HepG2 (cell line): ENCODE data around the gene ALS2. TPM values are rescaled to one million over a fixed set of nuclear protein-coding genes. Genes with fewer than 3 reads are reported as not detected.

ENCODE experiments used
- CBX5 ChIP-seq: sonication (generic); formaldehyde crosslinking; IDR thresholded peaks from 2 replicates; pipeline ENCODE4 v1.4.0; 2020; ENCODE audit warnings: missing genetic modification reagents, borderline replicate concordance
- FOXP1 ChIP-seq, 2 experiments: fragments of 450-650 bp in 1 of 2; IDR thresholded peaks; 2 replicates each; pipeline ENCODE4 v1.6.1; 2017 to 2018; ENCODE audit warnings: antibody characterized with exemption in 1 of 2
- MXI1 ChIP-seq: IDR thresholded peaks from 3 replicates; pipeline ENCODE4 v1.6.1; 2012; ENCODE audit warnings: low read depth, low read length, inconsistent platforms, borderline replicate concordance
- NCOA1 ChIP-seq: sonication (generic); formaldehyde crosslinking; IDR thresholded peaks from 2 replicates; pipeline ENCODE4 v1.9.0; 2021; ENCODE audit warnings: missing genetic modification reagents
- NPAS2 ChIP-seq: sonication (generic); formaldehyde crosslinking; IDR thresholded peaks from 2 replicates; pipeline ENCODE4 v1.8.0; 2022; ENCODE audit warnings: mild to moderate bottlenecking, missing genetic modification reagents, borderline replicate concordance
- NR2F2 ChIP-seq: IDR thresholded peaks from 2 replicates; pipeline ENCODE4 v1.6.1; 2012; ENCODE audit warnings: low read depth, inconsistent platforms, borderline replicate concordance
- POGZ ChIP-seq: sonication (generic); formaldehyde crosslinking; IDR thresholded peaks from 2 replicates; pipeline ENCODE4 v1.4.0; 2020; ENCODE audit warnings: mild to moderate bottlenecking, missing genetic modification reagents
- RXRB ChIP-seq: IDR thresholded peaks from 2 replicates; pipeline ENCODE4 v1.6.1; 2016; ENCODE audit warnings: borderline replicate concordance, missing genetic modification reagents, missing compliant biosample characterization
- TARDBP ChIP-seq: sonication (generic); formaldehyde crosslinking; IDR thresholded peaks from 2 replicates; pipeline ENCODE4 v1.8.0; 2022; ENCODE audit warnings: mild to moderate bottlenecking, missing genetic modification reagents
- ZNF431 ChIP-seq: sonication (generic); formaldehyde crosslinking; IDR thresholded peaks from 2 replicates; pipeline ENCODE4 v1.9.0; 2022; ENCODE audit warnings: missing genetic modification reagents, low read depth, mild to moderate bottlenecking, borderline replicate concordance
- ZNF562 ChIP-seq: sonication (generic); formaldehyde crosslinking; IDR thresholded peaks from 2 replicates; pipeline ENCODE4 v1.8.0; 2022; ENCODE audit warnings: missing genetic modification reagents, borderline replicate concordance
- ZNF564 ChIP-seq: sonication (generic); formaldehyde crosslinking; IDR thresholded peaks from 2 replicates; pipeline ENCODE4 v1.8.1; 2023; ENCODE audit warnings: mild to moderate bottlenecking, missing genetic modification reagents
- ZNF782 ChIP-seq: sonication (generic); formaldehyde crosslinking; IDR thresholded peaks from 2 replicates; pipeline ENCODE4 v1.4.0; 2020; ENCODE audit warnings: missing genetic modification reagents, mild to moderate bottlenecking, borderline replicate concordance
- polyA plus RNA-seq, 8 experiments: library from polyadenylated mRNA; depleted of rRNA in 3 of 8; stranded (reverse) in 7 of 8; unstranded in 1 of 8; fragments of >200 nt; fragmentation: Illumina TruSeq in 4 of 8; extraction: Trizol in 4 of 8; gene quantifications; 2 replicates each; pipeline versions ENCODE4 v1.2.1 to v1.2.3, GENCODE V29; 2011 to 2016; ENCODE audit warnings: low read depth in 4 of 8, missing spikeins in 1 of 8, mixed read lengths in 1 of 8; ENCODE audit not compliant: insufficient read depth in 1 of 8
- total RNA-seq, 5 experiments: library from RNA; depleted of rRNA; stranded (reverse); fragments of >200 nt; fragmentation: Illumina TruSeq; extraction: Trizol; gene quantifications; 2 replicates each; pipeline ENCODE4 v1.2.3, GENCODE V29; 2016; ENCODE audit warnings: low read depth in 1 of 5
- TF ChIP-seq, protein P1 (sequence below): sonication (generic); formaldehyde crosslinking; IDR thresholded peaks from 2 replicates; pipeline ENCODE4 v1.4.0; 2020; ENCODE audit warnings: missing genetic modification reagents
- TF ChIP-seq, protein P2 (sequence below): sonication (generic); formaldehyde crosslinking; IDR thresholded peaks from 2 replicates; pipeline ENCODE4 v1.4.0; 2020; ENCODE audit warnings: mild to moderate bottlenecking, missing genetic modification reagents

ALS2 gene
- total and polyA plus RNA-seq, 2 of the 13 experiments (the other 11 are each of a cell fraction or from before 2014, with no cell fraction given) = 12.7 to 19.3 TPM

DNA sequence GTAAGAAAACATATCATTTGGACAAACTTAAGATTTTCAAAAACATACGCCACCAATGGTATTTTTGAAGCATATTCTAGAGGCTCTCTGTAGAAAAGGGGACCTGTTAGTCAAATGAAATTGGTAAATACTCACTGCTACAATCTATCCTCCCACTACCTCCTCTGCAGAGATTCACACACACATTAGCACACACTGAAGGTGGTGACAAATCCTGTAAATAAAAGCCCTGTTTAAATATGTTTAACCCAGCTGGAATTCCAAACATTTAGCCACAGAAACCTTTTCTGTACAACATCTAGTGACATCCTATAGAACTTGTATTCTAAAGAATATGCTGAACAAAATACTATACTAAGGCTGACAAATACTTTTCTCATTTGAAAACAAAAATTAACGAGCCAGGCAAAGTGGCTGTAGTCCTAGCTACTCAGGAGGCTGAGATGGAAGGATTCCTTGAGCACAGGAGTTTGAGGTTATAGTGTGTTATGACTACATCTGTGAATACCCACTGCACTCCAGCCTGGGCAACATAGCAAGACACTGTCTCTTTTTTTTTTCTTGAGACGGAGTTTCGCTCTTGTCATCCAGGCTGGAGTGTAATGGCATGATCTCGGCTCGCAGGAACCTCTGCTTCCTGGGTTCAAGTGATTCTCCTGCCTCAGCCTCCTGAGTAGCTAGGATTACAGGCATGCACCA is 25.9 kb downstream of the ALS2 start (continued):
- no peak for TF ChIP-seq ZNF431 (CRISPR knock-in tag)
- no peak for TF ChIP-seq POGZ (CRISPR knock-in tag)
- no peak for TF ChIP-seq ZNF782 (CRISPR knock-in tag)
- TF ChIP-seq, protein P1, sequence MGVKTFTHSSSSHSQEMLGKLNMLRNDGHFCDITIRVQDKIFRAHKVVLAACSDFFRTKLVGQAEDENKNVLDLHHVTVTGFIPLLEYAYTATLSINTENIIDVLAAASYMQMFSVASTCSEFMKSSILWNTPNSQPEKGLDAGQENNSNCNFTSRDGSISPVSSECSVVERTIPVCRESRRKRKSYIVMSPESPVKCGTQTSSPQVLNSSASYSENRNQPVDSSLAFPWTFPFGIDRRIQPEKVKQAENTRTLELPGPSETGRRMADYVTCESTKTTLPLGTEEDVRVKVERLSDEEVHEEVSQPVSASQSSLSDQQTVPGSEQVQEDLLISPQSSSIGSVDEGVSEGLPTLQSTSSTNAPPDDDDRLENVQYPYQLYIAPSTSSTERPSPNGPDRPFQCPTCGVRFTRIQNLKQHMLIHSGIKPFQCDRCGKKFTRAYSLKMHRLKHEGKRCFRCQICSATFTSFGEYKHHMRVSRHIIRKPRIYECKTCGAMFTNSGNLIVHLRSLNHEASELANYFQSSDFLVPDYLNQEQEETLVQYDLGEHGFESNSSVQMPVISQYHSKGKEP (CRISPR knock-in tag) = no peak
- peak; percentile 49; the same call in 1 of the 2 replicates for TF ChIP-seq RXRB (CRISPR knock-in tag)
- TF ChIP-seq MXI1 = peak; percentile 25; the same call in 1 of the 3 replicates
- no peak for TF ChIP-seq NCOA1 (CRISPR knock-in tag)
- TF ChIP-seq, protein P2, sequence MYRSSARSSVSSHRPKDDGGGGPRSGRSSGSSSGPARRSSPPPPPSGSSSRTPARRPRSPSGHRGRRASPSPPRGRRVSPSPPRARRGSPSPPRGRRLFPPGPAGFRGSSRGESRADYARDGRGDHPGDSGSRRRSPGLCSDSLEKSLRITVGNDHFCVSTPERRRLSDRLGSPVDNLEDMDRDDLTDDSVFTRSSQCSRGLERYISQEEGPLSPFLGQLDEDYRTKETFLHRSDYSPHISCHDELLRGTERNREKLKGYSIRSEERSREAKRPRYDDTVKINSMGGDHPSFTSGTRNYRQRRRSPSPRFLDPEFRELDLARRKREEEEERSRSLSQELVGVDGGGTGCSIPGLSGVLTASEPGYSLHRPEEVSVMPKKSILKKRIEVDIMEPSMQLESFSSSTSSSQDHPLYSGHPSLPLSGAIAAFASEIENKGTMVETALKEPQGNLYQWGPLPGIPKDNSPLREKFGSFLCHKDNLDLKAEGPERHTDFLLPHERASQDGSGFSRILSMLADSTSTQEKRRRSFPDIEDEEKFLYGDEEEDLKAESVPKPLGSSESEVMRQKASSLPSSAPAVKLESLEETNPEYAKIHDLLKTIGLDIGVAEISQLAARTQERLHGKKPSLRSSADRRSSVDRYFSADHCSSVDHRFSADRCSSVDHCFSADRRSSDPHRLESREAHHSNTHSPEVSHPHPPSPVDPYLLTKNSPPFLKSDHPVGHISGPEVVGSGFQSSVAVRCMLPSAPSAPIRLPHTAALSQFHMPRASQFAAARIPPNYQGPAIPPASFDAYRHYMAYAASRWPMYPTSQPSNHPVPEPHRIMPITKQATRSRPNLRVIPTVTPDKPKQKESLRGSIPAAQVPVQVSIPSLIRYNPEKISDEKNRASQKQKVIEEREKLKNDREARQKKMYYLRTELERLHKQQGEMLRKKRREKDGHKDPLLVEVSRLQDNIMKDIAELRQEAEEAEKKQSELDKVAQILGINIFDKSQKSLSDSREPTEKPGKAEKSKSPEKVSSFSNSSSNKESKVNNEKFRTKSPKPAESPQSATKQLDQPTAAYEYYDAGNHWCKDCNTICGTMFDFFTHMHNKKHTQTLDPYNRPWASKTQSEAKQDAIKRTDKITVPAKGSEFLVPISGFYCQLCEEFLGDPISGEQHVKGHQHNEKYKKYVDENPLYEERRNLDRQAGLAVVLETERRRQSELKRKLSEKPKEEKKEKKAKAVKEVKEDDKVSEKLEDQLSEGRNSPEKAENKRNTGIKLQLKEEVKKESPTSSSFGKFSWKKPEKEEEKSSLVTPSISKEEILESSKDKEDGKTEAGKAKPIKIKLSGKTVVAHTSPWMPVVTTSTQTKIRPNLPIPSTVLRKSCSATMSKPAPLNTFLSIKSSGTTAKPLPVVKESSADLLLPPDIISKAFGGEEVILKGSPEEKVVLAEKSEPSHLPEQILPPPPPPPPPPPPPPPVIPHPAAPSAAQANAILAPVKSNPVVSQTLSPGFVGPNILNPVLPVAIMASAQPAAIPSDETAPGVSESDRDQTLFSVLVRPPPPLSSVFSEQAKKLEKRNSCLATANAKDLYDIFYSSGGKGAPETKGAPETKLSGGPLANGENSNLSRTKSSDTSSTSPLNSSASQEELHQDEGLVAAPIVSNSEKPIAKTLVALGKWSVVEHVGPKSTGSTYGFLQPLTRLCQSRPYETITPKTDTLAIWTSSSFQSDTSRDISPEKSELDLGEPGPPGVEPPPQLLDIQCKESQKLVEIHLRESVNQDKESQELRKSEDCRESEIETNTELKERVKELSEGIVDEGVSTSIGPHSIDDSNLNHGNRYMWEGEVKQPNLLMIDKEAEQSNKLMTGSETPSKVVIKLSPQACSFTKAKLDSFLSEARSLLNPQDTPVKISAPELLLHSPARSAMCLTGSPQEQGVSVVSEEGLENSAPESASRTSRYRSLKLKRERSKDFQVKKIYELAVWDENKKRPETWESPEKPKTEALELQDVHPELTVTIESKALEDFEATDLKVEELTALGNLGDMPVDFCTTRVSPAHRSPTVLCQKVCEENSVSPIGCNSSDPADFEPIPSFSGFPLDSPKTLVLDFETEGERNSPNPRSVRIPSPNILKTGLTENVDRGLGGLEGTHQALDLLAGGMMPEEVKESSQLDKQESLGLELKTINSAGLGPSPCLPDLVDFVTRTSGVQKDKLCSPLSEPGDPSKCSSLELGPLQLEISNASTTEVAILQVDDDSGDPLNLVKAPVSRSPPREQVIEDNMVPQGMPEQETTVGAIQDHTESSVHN = no peak
- peak; percentile 48; the same call in 1 of the 2 replicates for TF ChIP-seq TARDBP (CRISPR knock-in tag)
- peak; percentile 60; the same call in 1 of the 2 replicates for TF ChIP-seq NR2F2
- TF ChIP-seq ZNF564 (CRISPR knock-in tag) = no peak
- TF ChIP-seq FOXP1 (IDR thresholded peaks at IDR 0.05) = no peak
- TF ChIP-seq FOXP1 (CRISPR knock-in tag; IDR thresholded peaks at IDR 0.05) = peak; percentile 64
- TF ChIP-seq ZNF562 (CRISPR knock-in tag) = no peak
- no peak for TF ChIP-seq NPAS2 (CRISPR knock-in tag)
- no peak for TF ChIP-seq CBX5 (CRISPR knock-in tag)
